Peyer's patch (tissue), 4 donors: Measurements from ENCODE around the gene DIAPH2.

ENCODE experiments used
- POLR2A ChIP-seq, 2 donors: fragments of 450-650 bp; IDR thresholded peaks; one replicate each; pipeline ENCODE4 v1.5.1; 2017; ENCODE audit warnings: antibody characterized with exemption in 2 of 2, mild to moderate bottlenecking in 2 of 2, moderate library complexity in 2 of 2
- TF ChIP-seq, protein P1 (sequence below), 6 experiments: fragments of 450-650 bp in 4 of 6; fragments of 200-600 bp in 2 of 6; sonication (generic) in 1 of 6; IDR thresholded peaks; one replicate each; pipeline ENCODE4 v1.5.1; 2017 to 2019; ENCODE audit warnings: antibody characterized with exemption in 6 of 6, mild to moderate bottlenecking in 3 of 6, moderate library complexity in 1 of 6

DNA sequence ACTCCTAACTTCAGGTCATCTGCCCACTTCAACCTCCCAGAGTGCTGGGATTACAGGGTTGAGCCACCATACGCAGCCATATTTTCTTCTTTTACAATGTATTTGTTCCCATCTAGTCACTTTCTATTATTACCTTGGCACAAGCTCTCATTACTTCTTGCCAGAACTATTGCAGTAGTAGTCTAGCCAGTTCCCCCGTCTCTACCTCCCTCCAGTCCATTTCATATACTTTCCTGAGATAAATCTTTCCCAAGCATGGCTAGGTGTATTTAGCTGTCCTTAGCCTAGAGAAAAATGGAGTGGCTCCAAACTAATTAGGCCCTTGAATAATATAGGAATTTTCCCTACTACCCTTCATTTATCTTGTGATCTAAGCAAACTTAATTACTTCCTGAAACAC is 611.3 kb downstream of the DIAPH2 start:
- TF ChIP-seq, protein P1, sequence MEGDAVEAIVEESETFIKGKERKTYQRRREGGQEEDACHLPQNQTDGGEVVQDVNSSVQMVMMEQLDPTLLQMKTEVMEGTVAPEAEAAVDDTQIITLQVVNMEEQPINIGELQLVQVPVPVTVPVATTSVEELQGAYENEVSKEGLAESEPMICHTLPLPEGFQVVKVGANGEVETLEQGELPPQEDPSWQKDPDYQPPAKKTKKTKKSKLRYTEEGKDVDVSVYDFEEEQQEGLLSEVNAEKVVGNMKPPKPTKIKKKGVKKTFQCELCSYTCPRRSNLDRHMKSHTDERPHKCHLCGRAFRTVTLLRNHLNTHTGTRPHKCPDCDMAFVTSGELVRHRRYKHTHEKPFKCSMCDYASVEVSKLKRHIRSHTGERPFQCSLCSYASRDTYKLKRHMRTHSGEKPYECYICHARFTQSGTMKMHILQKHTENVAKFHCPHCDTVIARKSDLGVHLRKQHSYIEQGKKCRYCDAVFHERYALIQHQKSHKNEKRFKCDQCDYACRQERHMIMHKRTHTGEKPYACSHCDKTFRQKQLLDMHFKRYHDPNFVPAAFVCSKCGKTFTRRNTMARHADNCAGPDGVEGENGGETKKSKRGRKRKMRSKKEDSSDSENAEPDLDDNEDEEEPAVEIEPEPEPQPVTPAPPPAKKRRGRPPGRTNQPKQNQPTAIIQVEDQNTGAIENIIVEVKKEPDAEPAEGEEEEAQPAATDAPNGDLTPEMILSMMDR (IDR thresholded peaks at IDR 0.05), result no peak
- no peak for TF ChIP-seq POLR2A (IDR thresholded peaks at IDR 0.05)
